HTERT RPE-1 (cell line): ENCODE data around the gene SGIP1.

ENCODE experiments used
- in situ Hi-C: fragments of 300-500 bp; cut with MboI; formaldehyde crosslinking; loops from 4 replicates; pipeline ENCODE4 v1.14.3; 2020; ENCODE audit warnings: low sequenced_read_pairs

SGIP1 gene

GRCh38 chr1:66676613-66677298, 142.8 kb downstream of the SGIP1 start:
- in situ Hi-C loops = no loop called here

- in situ Hi-C loops = no loop called here
Observed at GRCh38 chr1:66678146-66678545, 144.2 kb downstream of the SGIP1 start.

GRCh38 chr1:66679140-66679539, 145.2 kb downstream of the SGIP1 start:
- in situ Hi-C loops = no loop called here

GRCh38 chr1:66681686-66682085, 147.7 kb downstream of the SGIP1 start:
- in situ Hi-C loops = no loop called here

- in situ Hi-C loops = no loop called here
Observed at GRCh38 chr1:66682106-66682505, 148.2 kb downstream of the SGIP1 start.

- in situ Hi-C loops = no loop called here
Observed at GRCh38 chr1:66684353-66684752, 150.4 kb downstream of the SGIP1 start.

GRCh38 chr1:66685265-66685664, 151.3 kb downstream of the SGIP1 start:
- in situ Hi-C loops = no loop called here

- in situ Hi-C loops = no loop called here
Observed at GRCh38 chr1:66685670-66686069, 151.7 kb downstream of the SGIP1 start.

GRCh38 chr1:66686406-66686805, 152.5 kb downstream of the SGIP1 start:
- in situ Hi-C loops = no loop called here

GRCh38 chr1:66687358-66687757, 153.4 kb downstream of the SGIP1 start:
- in situ Hi-C loops = no loop called here

GRCh38 chr1:66690666-66691381, 156.9 kb downstream of the SGIP1 start:
- in situ Hi-C loops = no loop called here

GRCh38 chr1:66692681-66693080, 158.7 kb downstream of the SGIP1 start:
- in situ Hi-C loops = no loop called here

GRCh38 chr1:66693856-66694255, 159.9 kb downstream of the SGIP1 start:
- in situ Hi-C loops = no loop called here

GRCh38 chr1:66695116-66695515, 161.2 kb downstream of the SGIP1 start:
- in situ Hi-C loops = no loop called here

GRCh38 chr1:66696771-66697170, 162.8 kb downstream of the SGIP1 start:
- in situ Hi-C loops = no loop called here

GRCh38 chr1:66699213-66699612, 165.3 kb downstream of the SGIP1 start:
- in situ Hi-C loops = no loop called here

- in situ Hi-C loops = no loop called here
Observed at GRCh38 chr1:66704177-66704875, 170.4 kb downstream of the SGIP1 start.

GRCh38 chr1:66705110-66705509, 171.2 kb downstream of the SGIP1 start:
- in situ Hi-C loops = no loop called here

- in situ Hi-C loops = no loop called here
Observed at GRCh38 chr1:66711420-66711819, 177.5 kb downstream of the SGIP1 start.

- in situ Hi-C loops = no loop called here
Observed at GRCh38 chr1:66712839-66713238, 178.9 kb downstream of the SGIP1 start.

GRCh38 chr1:66723985-66724384, 190.0 kb downstream of the SGIP1 start:
- in situ Hi-C loops = no loop called here
